HepG2 (cell line): ENCODE results near the gene MSX2. TPM values are rescaled to one million over a fixed set of nuclear protein-coding genes. Genes with fewer than 3 reads are reported as not detected.
A peak's percentile ranks its signal among the peaks of the same experiment; 100 is the strongest.

ENCODE experiments used
- ATAC-seq: fragments of 200-7000 bp; cut with Tn5 transposase; 3 replicates; pipeline ENCODE4 v1.9.1; 2020; ENCODE audit warnings: mild to moderate bottlenecking, moderate library complexity
- Bru-seq: library from RNA; stranded (reverse); fragments of 400-500 nt; gene quantifications from one replicate; lab custom pipeline; 2021; lab: Mats Ljungman, UMichigan
- BruChase-seq, 2 experiments: library from RNA; stranded (reverse); fragments of 400-500 nt; gene quantifications; one replicate each; lab custom pipeline; 2021; lab: Mats Ljungman, UMichigan
- BruUV-seq: library from RNA; stranded (reverse); fragments of 400-500 nt; replicated peaks from 2 replicates; lab custom pipeline; 2021; lab: Mats Ljungman, UMichigan
- CTCF ChIA-PET: fragments of 300-600 bp; formaldehyde crosslinking; extraction: SDS; loops from one replicate; lab custom pipeline; 2021; ENCODE audit warnings: low total read pairs, inconsistent platforms, low intra/inter-chr PET ratio; lab: Yijun Ruan, JAX
- POLR2A ChIA-PET: fragments of 350-600 bp; sonication (Branson Sonifier 250); formaldehyde crosslinking; loops from one replicate; lab custom pipeline; 2020; ENCODE audit warnings: antibody characterized with exemption, inconsistent platforms; lab: Yijun Ruan, JAX
- DNase-seq: peaks from one replicate; pipeline ENCODE4 v3.0.0-alpha.2; 2015; ENCODE audit warnings: low spot score
- FAIRE-seq: peaks from 3 replicates; lab custom pipeline; 2011; peaks lifted over from hg19 to GRCh38; lab: Jason Lieb, UNC
- H2AFZ ChIP-seq: one replicate; pipeline ENCODE4 v1.6.1; 2011; ENCODE audit warnings: low read length, inconsistent platforms
- H3K27ac ChIP-seq: fragments of 300-600 bp; 3 replicates; pipeline ENCODE4 v1.8.0; 2011; ENCODE audit warnings: mixed run types, mild to moderate bottlenecking, mixed read lengths, low read length, inconsistent platforms; ENCODE audit not compliant: insufficient read depth; ENCODE audit errors: extremely low read length
- H3K27me3 ChIP-seq, 2 experiments: fragments of 200-600 bp in 1 of 2; 2 replicates in 1 of 2; 3 replicates in 1 of 2; pipeline versions ENCODE4 v1.6.0 to v1.8.0; 2011; ENCODE audit warnings: low read length in 2 of 2, mild to moderate bottlenecking in 2 of 2, moderate library complexity in 2 of 2, inconsistent platforms in 1 of 2; ENCODE audit not compliant: insufficient read depth in 2 of 2, control insufficient read depth in 1 of 2
- H3K36me3 ChIP-seq, 2 experiments: fragments of 200-600 bp in 1 of 2; replicated peaks in 1 of 2; 2 replicates in 1 of 2; 3 replicates in 1 of 2; pipeline versions ENCODE4 v1.5.1 to v1.8.0; 2011; ENCODE audit warnings: low read length in 2 of 2, inconsistent platforms in 1 of 2; ENCODE audit not compliant: insufficient read depth in 2 of 2, control insufficient read depth in 1 of 2
- H3K4me1 ChIP-seq: 2 replicates; pipeline ENCODE4 v1.5.1; 2012; ENCODE audit warnings: low read length, inconsistent platforms; ENCODE audit not compliant: insufficient read depth
- H3K4me2 ChIP-seq: 2 replicates; pipeline ENCODE4 v1.6.0; 2011; ENCODE audit warnings: low read depth, low read length, inconsistent platforms
- H3K4me3 ChIP-seq, 3 experiments: fragments of 200-600 bp in 1 of 3; sonication (generic), shearing (Covaris generic) in 1 of 3; replicated peaks in 1 of 3; 2 replicates each; pipeline ENCODE4 v1.5.1; 2011 to 2016; ENCODE audit warnings: low read length in 3 of 3, inconsistent platforms in 2 of 3, low read depth in 2 of 3, mild to moderate bottlenecking in 2 of 3, control low read depth in 1 of 3, mixed read lengths in 1 of 3; ENCODE audit not compliant: insufficient read depth in 1 of 3
- H3K79me2 ChIP-seq: one replicate; pipeline ENCODE4 v1.6.1; 2011; ENCODE audit warnings: low read length, inconsistent platforms; ENCODE audit not compliant: insufficient read depth
- H3K9ac ChIP-seq: 2 replicates; pipeline ENCODE4 v1.6.0; 2011; ENCODE audit warnings: mild to moderate bottlenecking, low read depth, low read length, inconsistent platforms; ENCODE audit not compliant: insufficient read depth
- H3K9me3 ChIP-seq: 2 replicates; pipeline ENCODE4 v1.5.1; 2012; ENCODE audit warnings: mild to moderate bottlenecking, low read length
- H4K20me1 ChIP-seq: 2 replicates; pipeline ENCODE4 v1.6.0; 2011; ENCODE audit warnings: inconsistent platforms, mild to moderate bottlenecking, low read length, moderate library complexity; ENCODE audit not compliant: insufficient read depth
- FIP1L1 ChIP-seq: fragments of 200-400 bp; formaldehyde crosslinking; IDR thresholded peaks from 2 replicates; pipeline ENCODE4 v1.6.1; 2018; ENCODE audit warnings: low read depth, mild to moderate bottlenecking, low read length, moderate library complexity, borderline replicate concordance; ENCODE audit not compliant: insufficient read depth
- NKX3-1 ChIP-seq: sonication (generic); formaldehyde crosslinking; IDR thresholded peaks from 2 replicates; pipeline ENCODE4 v1.5.0; 2020; ENCODE audit warnings: missing genetic modification reagents
- PCBP2 ChIP-seq: fragments of 200-400 bp; formaldehyde crosslinking; optimal IDR thresholded peaks from 2 replicates; pipeline ENCODE3; 2018; ENCODE audit warnings: low read length, low read depth; ENCODE audit not compliant: poor library complexity, severe bottlenecking
- PLRG1 ChIP-seq: fragments of 450-650 bp; conservative IDR thresholded peaks from 2 replicates; pipeline ENCODE4 v1.6.1; 2016
- RARA ChIP-seq: IDR thresholded peaks from 2 replicates; pipeline ENCODE4 v1.6.1; 2016; ENCODE audit warnings: missing genetic modification reagents, missing compliant biosample characterization
- RXRB ChIP-seq: IDR thresholded peaks from 2 replicates; pipeline ENCODE4 v1.6.1; 2016; ENCODE audit warnings: borderline replicate concordance, missing genetic modification reagents, missing compliant biosample characterization
- SIX4 ChIP-seq: sonication (generic); formaldehyde crosslinking; IDR thresholded peaks from 2 replicates; pipeline ENCODE4 v1.4.0; 2020; ENCODE audit warnings: missing genetic modification reagents
- SSRP1 ChIP-seq: IDR thresholded peaks from 2 replicates; pipeline ENCODE4 v1.6.1; 2016; ENCODE audit warnings: control low read depth
- YEATS2 ChIP-seq: sonication (generic); formaldehyde crosslinking; IDR thresholded peaks from 2 replicates; pipeline ENCODE4 v1.4.0; 2020; ENCODE audit warnings: missing genetic modification reagents, borderline replicate concordance
- ZFP1 ChIP-seq: IDR thresholded peaks from 2 replicates; pipeline ENCODE4 v1.6.1; 2016
- ZFP36 ChIP-seq: fragments of 150-350 bp; IDR thresholded peaks from 2 replicates; pipeline ENCODE4 v1.6.1; 2018; ENCODE audit warnings: borderline replicate concordance, low read length, low read depth; ENCODE audit not compliant: partially characterized antibody
- ZFP82 ChIP-seq: sonication (generic); formaldehyde crosslinking; IDR thresholded peaks from 2 replicates; pipeline ENCODE4 v1.5.1; 2020; ENCODE audit warnings: mild to moderate bottlenecking, missing genetic modification reagents, borderline replicate concordance
- ZNF121 ChIP-seq: sonication (generic); formaldehyde crosslinking; IDR thresholded peaks from 2 replicates; pipeline ENCODE4 v1.5.0; 2020; ENCODE audit warnings: mild to moderate bottlenecking, missing genetic modification reagents
- ZNF230 ChIP-seq: sonication (generic); formaldehyde crosslinking; IDR thresholded peaks from 2 replicates; pipeline ENCODE4 v1.4.0; 2020; ENCODE audit warnings: mild to moderate bottlenecking, missing genetic modification reagents
- ZNF546 ChIP-seq: sonication (generic); formaldehyde crosslinking; conservative IDR thresholded peaks from 2 replicates; pipeline ENCODE4 v1.8.1; 2023; ENCODE audit warnings: mild to moderate bottlenecking, missing genetic modification reagents
- ZNF615 ChIP-seq: sonication (generic); formaldehyde crosslinking; IDR thresholded peaks from 2 replicates; pipeline ENCODE4 v1.5.0; 2020; ENCODE audit warnings: mild to moderate bottlenecking, missing genetic modification reagents, borderline replicate concordance
- ZNF660 ChIP-seq: sonication (generic); formaldehyde crosslinking; IDR thresholded peaks from 2 replicates; pipeline ENCODE4 v1.5.1; 2020; ENCODE audit warnings: mild to moderate bottlenecking, low read depth, missing genetic modification reagents, borderline replicate concordance
- ZNF703 ChIP-seq: sonication (generic); formaldehyde crosslinking; IDR thresholded peaks from 2 replicates; pipeline ENCODE4 v1.5.1; 2020; ENCODE audit warnings: missing genetic modification reagents, mild to moderate bottlenecking, moderate library complexity, borderline replicate concordance
- ZSCAN31 ChIP-seq: sonication (generic); formaldehyde crosslinking; IDR thresholded peaks from 2 replicates; pipeline ENCODE4 v1.5.0; 2020; ENCODE audit warnings: low read depth, mild to moderate bottlenecking, missing genetic modification reagents
- WGBS: methylation state at CpG from one replicate; pipeline ENCODE4 v1.1.6; 2017; ENCODE audit warnings: low lambda C conversion rate; 5-methylcytosine and 5-hydroxymethylcytosine counted together
- in situ Hi-C: cut with HindIII; loops from 2 replicates; pipeline ENCODE4 v1.10.0; 2017; ENCODE audit warnings: low pct_unique_long_range_greater_than_20kb; ENCODE audit not compliant: extremely low pct_ligation_motif_present
- intact Hi-C: fragments of 100-400 bp; cut with micrococcal nuclease; formaldehyde crosslinking; loops from one replicate; pipeline ENCODE4 v1.10.0; 2022; ENCODE audit not compliant: unreplicated experiment
- long read RNA-seq, 2 experiments: library from RNA in 1 of 2; library from polyadenylated mRNA in 1 of 2; stranded (forward) in 1 of 2; unstranded in 1 of 2; transcript quantifications; one replicate each; pipeline ENCODE4 v2.0.0, GENCODE V29; 2019 to 2022
- polyA minus RNA-seq, 3 experiments: library from RNA; depleted of rRNA, polyadenylated mRNA; stranded (reverse); fragments of >200 nt; gene quantifications; 2 replicates each; pipeline ENCODE4 v1.2.3, GENCODE V29; 2011; ENCODE audit warnings: low replicate concordance in 1 of 3
- polyA plus RNA-seq, 8 experiments: library from polyadenylated mRNA; depleted of rRNA in 3 of 8; stranded (reverse) in 7 of 8; unstranded in 1 of 8; fragments of >200 nt; fragmentation: Illumina TruSeq in 4 of 8; extraction: Trizol in 4 of 8; gene quantifications; 2 replicates each; pipeline versions ENCODE4 v1.2.1 to v1.2.3, GENCODE V29; 2011 to 2016; ENCODE audit warnings: low read depth in 4 of 8, missing spikeins in 1 of 8, mixed read lengths in 1 of 8; ENCODE audit not compliant: insufficient read depth in 1 of 8
- total RNA-seq, 5 experiments: library from RNA; depleted of rRNA; stranded (reverse); fragments of >200 nt; fragmentation: Illumina TruSeq; extraction: Trizol; gene quantifications; 2 replicates each; pipeline ENCODE4 v1.2.3, GENCODE V29; 2016; ENCODE audit warnings: low read depth in 1 of 5

MSX2 gene
- total RNA-seq (2016; rRNA removed; fragmentation: Illumina TruSeq; extraction: Trizol): not detected in 2 replicates
- not detected in 2 replicates for total RNA-seq (2016; cell fraction: cytosol; rRNA removed; fragmentation: Illumina TruSeq; extraction: Trizol; ENCODE audit: low read depth)
- not detected in 2 replicates for total RNA-seq (2016; cell fraction: insoluble cytoplasmic fraction; rRNA removed; fragmentation: Illumina TruSeq; extraction: Trizol)
- total RNA-seq (2016; cell fraction: membrane; rRNA removed; fragmentation: Illumina TruSeq; extraction: Trizol): not detected in 2 replicates
- not detected in 2 replicates for total RNA-seq (2016; cell fraction: nucleus; rRNA removed; fragmentation: Illumina TruSeq; extraction: Trizol)
- not detected in 2 replicates for polyA plus RNA-seq (2011; rRNA removed)
- polyA plus RNA-seq (2011; cell fraction: cytosol; rRNA removed): not detected in 2 replicates
- polyA plus RNA-seq (2011; cell fraction: nucleus; rRNA removed): not detected in 2 replicates
- polyA plus RNA-seq (2012): not detected in 2 replicates
- not detected in 2 replicates for polyA plus RNA-seq (2016; cell fraction: cytosol; fragmentation: Illumina TruSeq; extraction: Trizol; ENCODE audit: low read depth)
- not detected in 2 replicates for polyA plus RNA-seq (2016; cell fraction: insoluble cytoplasmic fraction; fragmentation: Illumina TruSeq; extraction: Trizol; ENCODE audit: low read depth)
- not detected in 2 replicates for polyA plus RNA-seq (2016; cell fraction: membrane; fragmentation: Illumina TruSeq; extraction: Trizol; ENCODE audit: low read depth)
- not detected in 2 replicates for polyA plus RNA-seq (2016; cell fraction: nucleus; fragmentation: Illumina TruSeq; extraction: Trizol; ENCODE audit: insufficient read depth, low read depth)
- polyA minus RNA-seq (2011; rRNA and poly(A)+ RNA removed; ENCODE audit: low replicate concordance): 2.3 TPM in 1 of 2 replicates, not detected in the other
- polyA minus RNA-seq (2011; cell fraction: cytosol; rRNA and poly(A)+ RNA removed): not detected in 2 replicates
- polyA minus RNA-seq (2011; cell fraction: nucleus; rRNA and poly(A)+ RNA removed): not detected in 2 replicates
- not detected for Bru-seq, nascent RNA
- percentile 12 among the genes with signal in this experiment for BruChase-seq, experiment 1, labeled RNA remaining after a 6-hour chase
- BruChase-seq, experiment 2, labeled RNA remaining after a 2-hour chase: percentile 15 among the genes with signal in this experiment
- long read RNA-seq, experiment 1: 0 reads
- long read RNA-seq, experiment 2: 0 reads

DNA sequence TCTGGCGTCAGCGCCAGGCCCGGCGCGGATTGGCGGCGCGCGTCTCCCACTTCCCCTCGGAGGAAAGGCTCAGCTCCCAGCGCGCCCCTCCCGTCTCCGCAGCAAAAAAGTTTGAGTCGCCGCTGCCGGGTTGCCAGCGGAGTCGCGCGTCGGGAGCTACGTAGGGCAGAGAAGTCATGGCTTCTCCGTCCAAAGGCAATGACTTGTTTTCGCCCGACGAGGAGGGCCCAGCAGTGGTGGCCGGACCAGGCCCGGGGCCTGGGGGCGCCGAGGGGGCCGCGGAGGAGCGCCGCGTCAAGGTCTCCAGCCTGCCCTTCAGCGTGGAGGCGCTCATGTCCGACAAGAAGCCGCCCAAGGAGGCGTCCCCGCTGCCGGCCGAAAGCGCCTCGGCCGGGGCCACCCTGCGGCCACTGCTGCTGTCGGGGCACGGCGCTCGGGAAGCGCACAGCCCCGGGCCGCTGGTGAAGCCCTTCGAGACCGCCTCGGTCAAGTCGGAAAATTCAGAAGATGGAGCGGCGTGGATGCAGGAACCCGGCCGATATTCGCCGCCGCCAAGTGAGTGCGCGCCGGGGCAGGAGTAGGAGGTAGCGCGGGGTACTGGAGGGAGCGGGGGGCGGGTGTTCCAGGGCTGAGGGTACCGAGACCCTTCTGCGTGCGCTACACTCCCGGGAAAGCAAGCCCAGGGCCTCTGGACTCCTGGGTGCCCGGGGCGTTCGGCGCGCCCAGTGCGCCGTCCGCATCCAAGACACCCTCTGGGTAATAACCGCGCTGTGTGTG lies at the start of gene MSX2:
Gene MSX2 (plus strand): TSS at position 99 of the 777 bp plus-strand sequence. CDS start 78 bp downstream, at position 177.
- WGBS: 81% methylated on average over 46 of the region's 87 CpGs
- FAIRE-seq: no peak
- ChIA-PET POLR2A (no interaction called here), CTCF (no interaction called here)
- Histone ChIP-seq H3K4me2 (no peak within 1 kb of the TSS), H2AFZ (no peak within 1 kb of the TSS), H3K36me3 (no peaks in the 10 kb centered on the region), H3K4me3 (no peak within 1 kb of the TSS), H3K27ac (no peak within 1 kb of the TSS), H3K4me1 (no peaks in the 10 kb centered on the region; the same call in 1 of the 2 replicates), H4K20me1 (0 out of 2 replicates have a peak, but pooled peaks cover 3% of the 10 kb centered on the region), H3K9ac (no peak within 1 kb of the TSS), H3K27me3 (peaks cover 17 to 63% of the 10 kb centered on the region in 2 experiments), H3K9me3 (no peaks in the 10 kb centered on the region), H3K79me2 (no peaks in the 10 kb centered on the region)
- ATAC-seq: no peak
- in situ Hi-C loops (no loop called here), intact Hi-C loops (no loop called here)
- no peak for DNase-seq
- BruUV-seq: no TSS peak
- TF ChIP-seq RARA: no peak
- no peak for TF ChIP-seq ZNF660 (CRISPR knock-in tag)
- no peak for TF ChIP-seq ZFP82
- no peak for TF ChIP-seq SSRP1 (CRISPR knock-in tag)
- no peak for TF ChIP-seq ZNF546 (CRISPR knock-in tag)
- TF ChIP-seq SIX4 (CRISPR knock-in tag): no peak
- no peak for TF ChIP-seq YEATS2 (CRISPR knock-in tag)
- no peak for TF ChIP-seq ZSCAN31 (CRISPR knock-in tag)
- TF ChIP-seq RXRB: no peak
- TF ChIP-seq ZNF230 (CRISPR knock-in tag): no peak
- no peak for TF ChIP-seq FIP1L1
- TF ChIP-seq ZNF703 (CRISPR knock-in tag): no peak
- TF ChIP-seq PLRG1: no peak
- no peak for TF ChIP-seq NKX3-1 (CRISPR knock-in tag)
- no peak for TF ChIP-seq ZFP36
- no peak for TF ChIP-seq ZNF121 (CRISPR knock-in tag)
- no peak for TF ChIP-seq PCBP2
- TF ChIP-seq ZFP1 (CRISPR knock-in tag): no peak
- no peak for TF ChIP-seq ZNF615
